Measurements from ENCODE around the gene NADSYN1.

NADSYN1 gene

DNA sequence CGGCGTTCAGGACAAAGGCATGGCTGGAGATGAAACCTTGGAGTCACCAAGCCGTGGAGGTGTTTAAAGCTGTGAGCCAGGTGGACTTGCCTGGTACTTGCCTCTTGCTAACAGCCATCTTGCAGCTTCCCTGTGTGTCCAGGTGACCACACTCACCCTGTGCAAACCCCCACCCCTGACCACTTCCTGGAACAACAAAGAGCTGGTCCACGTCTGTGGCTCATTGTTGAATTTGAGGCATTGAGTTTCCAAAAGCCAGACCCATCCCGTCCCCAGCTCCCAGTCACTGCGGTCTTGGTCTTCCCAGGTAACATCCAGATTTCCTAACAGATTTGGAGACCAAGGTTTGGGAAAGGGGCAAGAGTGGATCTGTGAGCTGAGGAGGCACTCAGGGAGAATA lies 23.3 kb upstream of the NADSYN1 start:
- ATAC-seq (ENCODE audit: insufficient read depth, low read depth) = no peak
- Histone ChIP-seq H3K27ac (ENCODE audit: low read length) (no peak overlapping the region), H3K9me3 (ENCODE audit: insufficient read depth, low read length, severe bottlenecking) (no peaks in the 10 kb centered on the region), H3K9ac (ENCODE audit: low read depth, low read length) (no peak overlapping the region), H3K4me2 (ENCODE audit: insufficient read depth, low read length) (no peak overlapping the region), H3K27me3 (ENCODE audit: insufficient read depth, low read length, poor library complexity) (no peaks in the 10 kb centered on the region), H2AFZ (ENCODE audit: low read depth, low read length) (no peak overlapping the region), H3K4me3 (ENCODE audit: low read depth in 1 of 2, low read length in 2 of 2) (no peak overlapping the region), H4K20me1 (ENCODE audit: insufficient read depth, low read length) (peaks cover 3% of the 10 kb centered on the region; the same call in 1 of the 2 replicates), H3K79me2 (ENCODE audit: insufficient read depth, low read length) (no peaks in the 10 kb centered on the region), H3K4me1 (ENCODE audit: insufficient read depth, low read length) (no peaks in the 10 kb centered on the region), H3K36me3 (ENCODE audit: insufficient read depth, low read length) (peaks cover 3% of the 10 kb centered on the region; the same call in 1 of the 2 replicates)
- DNase-seq = no peak
- TF ChIP-seq EZH2 (IDR thresholded peaks at IDR 0.05; ENCODE audit: borderline replicate concordance, low read depth, low read length, severe bottlenecking) = no peak
- TF ChIP-seq, protein P1, sequence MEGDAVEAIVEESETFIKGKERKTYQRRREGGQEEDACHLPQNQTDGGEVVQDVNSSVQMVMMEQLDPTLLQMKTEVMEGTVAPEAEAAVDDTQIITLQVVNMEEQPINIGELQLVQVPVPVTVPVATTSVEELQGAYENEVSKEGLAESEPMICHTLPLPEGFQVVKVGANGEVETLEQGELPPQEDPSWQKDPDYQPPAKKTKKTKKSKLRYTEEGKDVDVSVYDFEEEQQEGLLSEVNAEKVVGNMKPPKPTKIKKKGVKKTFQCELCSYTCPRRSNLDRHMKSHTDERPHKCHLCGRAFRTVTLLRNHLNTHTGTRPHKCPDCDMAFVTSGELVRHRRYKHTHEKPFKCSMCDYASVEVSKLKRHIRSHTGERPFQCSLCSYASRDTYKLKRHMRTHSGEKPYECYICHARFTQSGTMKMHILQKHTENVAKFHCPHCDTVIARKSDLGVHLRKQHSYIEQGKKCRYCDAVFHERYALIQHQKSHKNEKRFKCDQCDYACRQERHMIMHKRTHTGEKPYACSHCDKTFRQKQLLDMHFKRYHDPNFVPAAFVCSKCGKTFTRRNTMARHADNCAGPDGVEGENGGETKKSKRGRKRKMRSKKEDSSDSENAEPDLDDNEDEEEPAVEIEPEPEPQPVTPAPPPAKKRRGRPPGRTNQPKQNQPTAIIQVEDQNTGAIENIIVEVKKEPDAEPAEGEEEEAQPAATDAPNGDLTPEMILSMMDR (IDR thresholded peaks at IDR 0.05; ENCODE audit: borderline replicate concordance, extremely low read depth, low read length, poor library complexity, severe bottlenecking) = no peak

DNA sequence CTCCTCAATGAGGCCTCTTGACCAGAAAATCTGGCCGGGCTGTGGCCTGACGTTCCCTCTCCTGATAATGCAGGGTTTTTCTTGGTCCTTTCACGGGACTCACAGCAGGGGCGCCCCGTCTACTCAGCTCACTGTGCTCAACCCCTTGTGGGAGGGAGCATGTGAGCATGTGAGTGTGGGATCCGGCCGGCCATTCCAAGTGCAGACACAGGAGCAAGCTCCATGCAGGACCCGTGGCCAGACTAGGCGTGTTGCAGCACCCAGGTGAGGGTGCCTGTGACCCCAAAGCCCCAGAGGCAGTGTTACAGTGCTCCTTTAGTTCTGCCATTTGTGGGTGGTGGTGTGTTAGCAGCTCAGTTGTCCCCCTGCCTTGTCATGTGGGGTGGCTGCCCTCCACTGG lies 22.8 kb upstream of the NADSYN1 start:
- no peaks in the 10 kb centered on the region for H3K4me1 ChIP-seq (ENCODE audit: insufficient read depth, low read length)
- no peak for ATAC-seq (ENCODE audit: insufficient read depth, low read depth)
- no peaks in the 10 kb centered on the region for H3K79me2 ChIP-seq (ENCODE audit: insufficient read depth, low read length)
- no peak for DNase-seq
- H2AFZ ChIP-seq (ENCODE audit: low read depth, low read length) = no peak overlapping the region
- no peaks in the 10 kb centered on the region for H3K27me3 ChIP-seq (ENCODE audit: insufficient read depth, low read length, poor library complexity)
- H3K9ac ChIP-seq (ENCODE audit: low read depth, low read length) = no peak overlapping the region
- no peaks in the 10 kb centered on the region for H3K9me3 ChIP-seq (ENCODE audit: insufficient read depth, low read length, severe bottlenecking)
- peaks cover 7% of the 10 kb centered on the region for H3K36me3 ChIP-seq (ENCODE audit: insufficient read depth, low read length)
- peaks cover 5% of the 10 kb centered on the region for H4K20me1 ChIP-seq (ENCODE audit: insufficient read depth, low read length)
- no peak overlapping the region for H3K4me3 ChIP-seq (ENCODE audit: low read depth in 1 of 2, low read length in 2 of 2)
- no peak overlapping the region for H3K4me2 ChIP-seq (ENCODE audit: insufficient read depth, low read length)
- H3K27ac ChIP-seq (ENCODE audit: low read length) = no peak overlapping the region
- TF ChIP-seq EZH2 (IDR thresholded peaks at IDR 0.05; ENCODE audit: borderline replicate concordance, low read depth, low read length, severe bottlenecking) = no peak
- TF ChIP-seq, protein P1 (IDR thresholded peaks at IDR 0.05; ENCODE audit: borderline replicate concordance, extremely low read depth, low read length, poor library complexity, severe bottlenecking) = no peak

DNA sequence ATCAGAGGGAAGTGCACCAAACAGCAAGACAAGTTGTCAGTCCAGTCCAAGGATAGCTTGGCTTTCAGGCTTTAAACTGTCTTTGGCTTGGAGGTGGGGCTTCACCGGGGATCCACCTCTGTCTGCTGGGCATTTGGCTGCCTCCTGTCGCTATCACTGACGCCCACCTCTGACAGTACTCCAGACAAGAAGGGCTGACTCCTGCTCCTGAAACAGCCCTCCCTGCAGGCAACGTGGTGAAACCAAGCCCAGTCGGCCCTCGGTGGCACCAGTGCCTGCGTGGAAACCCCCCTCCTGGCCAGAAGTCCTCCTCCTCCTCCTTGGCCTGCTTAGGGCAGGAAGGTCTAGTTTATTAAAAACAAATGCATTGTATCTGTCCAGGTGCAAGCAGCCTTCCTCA lies 21.7 kb upstream of the NADSYN1 start:
- Histone ChIP-seq H3K4me2 (ENCODE audit: insufficient read depth, low read length) (no peak overlapping the region), H3K4me1 (ENCODE audit: insufficient read depth, low read length) (no peaks in the 10 kb centered on the region), H3K27ac (ENCODE audit: low read length) (no peak overlapping the region), H3K9me3 (ENCODE audit: insufficient read depth, low read length, severe bottlenecking) (no peaks in the 10 kb centered on the region), H4K20me1 (ENCODE audit: insufficient read depth, low read length) (peaks cover 11% of the 10 kb centered on the region), H3K27me3 (ENCODE audit: insufficient read depth, low read length, poor library complexity) (no peaks in the 10 kb centered on the region), H3K36me3 (ENCODE audit: insufficient read depth, low read length) (peaks cover 18% of the 10 kb centered on the region), H3K79me2 (ENCODE audit: insufficient read depth, low read length) (no peaks in the 10 kb centered on the region), H2AFZ (ENCODE audit: low read depth, low read length) (no peak overlapping the region), H3K9ac (ENCODE audit: low read depth, low read length) (no peak overlapping the region), H3K4me3 (ENCODE audit: low read depth in 1 of 2, low read length in 2 of 2) (no peak overlapping the region)
- TF ChIP-seq, protein P1 (IDR thresholded peaks at IDR 0.05; ENCODE audit: borderline replicate concordance, extremely low read depth, low read length, poor library complexity, severe bottlenecking) = no peak
- no peak for TF ChIP-seq EZH2 (IDR thresholded peaks at IDR 0.05; ENCODE audit: borderline replicate concordance, low read depth, low read length, severe bottlenecking)
- no peak for ATAC-seq (ENCODE audit: insufficient read depth, low read depth)
- no peak for DNase-seq

All from DND-41 (cell line).